ENCODE results near the gene TRAF3IP1.

Gene TRAF3IP1

GRCh38 chr2:238420878-238421694 is 100.8 kb downstream of the TRAF3IP1 start:
- no peak for DNase-seq
- Histone ChIP-seq H3K4me3 (no peak overlapping the region), H3K27me3 (no peaks in the 10 kb centered on the region), H3K4me1 (peaks cover 0 to 25% (median 14%) of the 10 kb centered on the region in 4 donors), H3K27ac (peak overlapping the region in 1 of 2 donors; percentile 52), H3K36me3 (no peaks in the 10 kb centered on the region), H3K9me3 (no peaks in the 10 kb centered on the region)
- TF ChIP-seq, protein P1, sequence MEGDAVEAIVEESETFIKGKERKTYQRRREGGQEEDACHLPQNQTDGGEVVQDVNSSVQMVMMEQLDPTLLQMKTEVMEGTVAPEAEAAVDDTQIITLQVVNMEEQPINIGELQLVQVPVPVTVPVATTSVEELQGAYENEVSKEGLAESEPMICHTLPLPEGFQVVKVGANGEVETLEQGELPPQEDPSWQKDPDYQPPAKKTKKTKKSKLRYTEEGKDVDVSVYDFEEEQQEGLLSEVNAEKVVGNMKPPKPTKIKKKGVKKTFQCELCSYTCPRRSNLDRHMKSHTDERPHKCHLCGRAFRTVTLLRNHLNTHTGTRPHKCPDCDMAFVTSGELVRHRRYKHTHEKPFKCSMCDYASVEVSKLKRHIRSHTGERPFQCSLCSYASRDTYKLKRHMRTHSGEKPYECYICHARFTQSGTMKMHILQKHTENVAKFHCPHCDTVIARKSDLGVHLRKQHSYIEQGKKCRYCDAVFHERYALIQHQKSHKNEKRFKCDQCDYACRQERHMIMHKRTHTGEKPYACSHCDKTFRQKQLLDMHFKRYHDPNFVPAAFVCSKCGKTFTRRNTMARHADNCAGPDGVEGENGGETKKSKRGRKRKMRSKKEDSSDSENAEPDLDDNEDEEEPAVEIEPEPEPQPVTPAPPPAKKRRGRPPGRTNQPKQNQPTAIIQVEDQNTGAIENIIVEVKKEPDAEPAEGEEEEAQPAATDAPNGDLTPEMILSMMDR (IDR thresholded peaks at IDR 0.05), result no peak
- intact Hi-C loops (cut with DNase I; ENCODE audit: low total_unique reads), result no loop called here

DNA sequence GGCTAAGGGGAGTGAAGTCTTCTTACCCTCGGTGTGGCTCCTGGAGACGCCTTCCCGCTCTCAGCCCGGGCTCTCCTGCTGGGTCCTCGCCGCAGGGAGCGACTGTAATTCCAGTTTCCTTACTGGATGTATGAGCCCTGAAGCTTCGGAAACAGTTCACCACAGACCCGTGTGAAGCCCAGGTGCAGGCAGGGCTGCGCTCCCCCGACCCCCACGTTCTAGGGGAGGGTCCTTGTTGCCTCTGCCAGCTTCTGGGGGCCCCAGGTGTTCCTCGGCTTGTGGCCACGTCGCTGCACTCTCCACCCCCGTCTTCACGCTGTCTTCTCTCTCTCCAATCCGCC is 101.3 kb downstream of the TRAF3IP1 start:
- no peak overlapping the region for H3K4me3 ChIP-seq
- H3K4me1 ChIP-seq, result peaks cover 0 to 29% (median 15%) of the 10 kb centered on the region in 4 donors
- DNase-seq, result no peak
- no peaks in the 10 kb centered on the region for H3K27me3 ChIP-seq
- no peaks in the 10 kb centered on the region for H3K36me3 ChIP-seq
- TF ChIP-seq, protein P1 (IDR thresholded peaks at IDR 0.05), result no peak
- no peak overlapping the region for H3K27ac ChIP-seq
- intact Hi-C loops (cut with DNase I; ENCODE audit: low total_unique reads), result no loop called here
- no peaks in the 10 kb centered on the region for H3K9me3 ChIP-seq

GRCh38 chr2:238422285-238422684 is 102.0 kb downstream of the TRAF3IP1 start:
- DNase-seq, result no peak

DNA sequence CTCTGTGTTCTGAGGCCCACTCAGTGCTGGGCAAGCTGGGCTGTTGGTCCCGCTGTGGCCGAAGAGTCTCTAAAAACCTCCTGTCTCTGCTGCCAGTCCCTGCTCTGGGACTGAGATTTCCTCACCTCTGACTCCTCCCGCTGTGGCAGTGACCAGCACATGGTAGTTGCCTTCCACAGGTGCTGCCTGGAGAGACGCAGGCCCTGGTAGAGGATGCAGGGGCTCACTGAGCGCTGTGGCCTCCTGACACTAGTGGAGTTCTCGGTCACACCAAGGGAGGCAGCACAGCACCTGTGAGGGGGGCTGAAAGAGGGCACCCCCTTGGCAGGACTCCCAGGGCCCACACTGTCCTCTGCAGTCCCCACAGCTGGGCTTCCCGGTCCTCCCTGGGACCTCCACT is 102.6 kb downstream of the TRAF3IP1 start:
- intact Hi-C loops (cut with DNase I; ENCODE audit: low total_unique reads), result no loop called here
- H3K9me3 ChIP-seq, result no peaks in the 10 kb centered on the region
- H3K4me1 ChIP-seq, result peaks cover 0 to 36% (median 18%) of the 10 kb centered on the region in 4 donors
- no peak for DNase-seq
- TF ChIP-seq, protein P1 (IDR thresholded peaks at IDR 0.05), result no peak
- no peak overlapping the region for H3K27ac ChIP-seq
- no peaks in the 10 kb centered on the region for H3K27me3 ChIP-seq
- no peaks in the 10 kb centered on the region for H3K36me3 ChIP-seq
- no peak overlapping the region for H3K4me3 ChIP-seq

More at GRCh38 chr2:238422285-238422684, 102.0 kb downstream of the TRAF3IP1 start:
- no peaks in the 10 kb centered on the region for H3K36me3 ChIP-seq
- no peaks in the 10 kb centered on the region for H3K9me3 ChIP-seq
- H3K4me3 ChIP-seq, result no peak overlapping the region
- H3K27ac ChIP-seq, result no peak overlapping the region
- TF ChIP-seq, protein P1 (IDR thresholded peaks at IDR 0.05), result no peak
- intact Hi-C loops (cut with DNase I; ENCODE audit: low total_unique reads), result no loop called here
- peaks cover 0 to 30% (median 15%) of the 10 kb centered on the region in 4 donors for H3K4me1 ChIP-seq
- no peaks in the 10 kb centered on the region for H3K27me3 ChIP-seq

GRCh38 chr2:238423561-238424312 is 103.4 kb downstream of the TRAF3IP1 start:
- H3K9me3 ChIP-seq, result no peaks in the 10 kb centered on the region
- peaks cover 0 to 39% (median 22%) of the 10 kb centered on the region in 4 donors for H3K4me1 ChIP-seq
- TF ChIP-seq, protein P1 (IDR thresholded peaks at IDR 0.05), result no peak
- no peak overlapping the region for H3K4me3 ChIP-seq
- intact Hi-C loops (cut with DNase I; ENCODE audit: low total_unique reads), result no loop called here
- H3K27me3 ChIP-seq, result no peaks in the 10 kb centered on the region
- no peak for DNase-seq
- no peaks in the 10 kb centered on the region for H3K36me3 ChIP-seq
- no peak overlapping the region for H3K27ac ChIP-seq

Data from tibial artery (tissue), 4 donors.